RCC 7860 (cell line): ENCODE results near the gene FXYD7.
A peak's percentile ranks its signal among the peaks of the same experiment; 100 is the strongest.
"Not testable (repeated sequence)": the region's sequence is repeated elsewhere in the genome, so short reads cannot be mapped to it uniquely, and the experiment has no call there.

Experiments used
- DNase-seq: peaks from one replicate; pipeline ENCODE4 v3.0.0-alpha.2; 2015; ENCODE audit warnings: low spot score
- FAIRE-seq: peaks from 2 replicates; lab custom pipeline; 2012; peaks lifted over from hg19 to GRCh38; lab: Jason Lieb, UNC

The FXYD7 gene

DNA sequence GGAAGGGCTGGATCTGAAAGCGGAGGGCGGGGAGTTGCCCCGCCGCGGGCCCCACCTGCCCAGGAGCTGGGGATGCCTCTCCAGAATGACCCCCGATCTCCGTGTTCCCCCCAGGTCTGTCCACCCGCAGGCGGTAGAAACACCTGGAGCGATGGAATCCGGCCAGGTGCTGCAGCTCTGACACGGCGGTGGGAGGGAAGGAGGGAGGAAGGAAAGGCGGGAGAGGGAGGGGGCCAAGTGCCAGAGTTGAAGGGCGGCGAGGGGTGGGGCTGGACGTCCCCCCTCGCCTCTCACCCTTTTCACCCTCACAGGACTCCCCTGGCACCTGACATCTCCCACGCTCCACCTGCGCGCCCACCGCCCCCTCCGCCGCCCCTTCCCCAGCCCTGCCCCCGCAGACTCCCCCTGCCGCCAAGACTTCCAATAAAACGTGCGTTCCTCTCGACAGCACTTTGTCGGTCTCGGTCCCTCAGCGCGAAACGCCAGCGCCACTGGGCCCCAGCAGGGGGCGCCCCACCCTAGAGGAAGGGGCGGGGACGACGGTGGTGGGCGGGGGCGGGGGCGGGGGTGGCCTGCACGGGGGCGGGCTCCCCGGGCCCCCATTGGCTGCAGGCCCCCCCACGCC lies 337 bp upstream of the FXYD7 start:
- DNase-seq (no peak), FAIRE-seq (no peak)

- FAIRE-seq (no peak), DNase-seq (no peak)
Measured at GRCh38 chr19:35143818-35144217, 763 bp downstream of the FXYD7 start.

DNA sequence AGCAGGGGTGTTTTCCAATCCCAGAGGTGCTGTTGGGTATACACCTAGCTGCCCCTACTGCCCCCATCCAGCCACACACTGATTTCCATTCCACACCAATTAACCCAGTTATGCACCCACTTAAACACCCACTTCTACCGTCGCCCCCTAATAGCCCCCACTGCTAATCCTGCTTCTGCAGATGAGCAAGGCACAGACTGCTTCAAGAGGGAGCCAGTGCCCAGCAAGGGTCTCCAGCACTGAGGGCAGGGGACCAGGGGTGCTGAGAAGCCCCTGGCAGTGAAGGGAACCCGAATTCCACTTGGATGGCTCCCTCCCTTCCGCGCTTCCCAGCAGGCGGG lies 1.2 kb downstream of the FXYD7 start:
- no peak for DNase-seq
- FAIRE-seq: no peak

DNA sequence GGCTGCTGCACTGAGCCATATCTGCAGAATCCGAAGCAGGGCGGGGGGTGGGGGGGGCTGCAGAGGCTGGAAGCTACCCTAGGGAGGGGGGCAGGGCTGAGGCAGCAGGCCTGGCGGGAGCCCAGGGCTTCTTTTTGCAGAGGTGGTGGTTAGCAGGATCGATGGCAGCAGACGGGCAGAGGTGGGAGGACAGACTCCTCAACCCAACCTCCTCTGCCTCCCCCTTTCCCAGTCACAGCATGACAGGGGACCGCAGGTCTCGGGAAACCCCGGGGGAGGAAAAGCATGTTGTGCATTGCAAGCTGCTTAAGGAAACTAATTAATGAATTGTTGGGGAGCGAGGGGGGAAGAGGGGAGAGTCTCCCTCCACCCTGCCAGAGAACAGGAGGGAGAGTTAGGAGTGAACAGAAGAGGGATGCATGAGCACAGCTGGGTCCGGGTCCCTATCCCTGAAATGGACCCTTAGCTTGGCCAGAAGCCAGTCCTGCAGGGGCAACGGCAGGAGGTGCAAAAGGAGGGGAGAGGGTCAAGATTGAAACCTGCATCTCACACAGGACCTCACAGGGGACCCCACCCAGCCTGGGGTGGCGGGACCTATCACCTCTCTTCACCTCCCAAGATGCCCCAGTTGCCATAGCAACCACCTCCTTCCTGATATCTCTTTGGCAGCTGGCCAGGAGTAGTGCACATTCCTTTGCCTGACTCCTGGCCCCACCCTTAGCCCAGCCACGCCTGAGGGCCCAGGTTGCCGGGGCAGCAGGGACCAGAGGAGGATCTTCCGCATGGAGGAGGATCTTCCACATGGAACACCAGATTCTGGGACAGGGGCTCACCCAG lies 1.8 kb downstream of the FXYD7 start:
- DNase-seq (peak; percentile 71), FAIRE-seq (no peak)

DNA sequence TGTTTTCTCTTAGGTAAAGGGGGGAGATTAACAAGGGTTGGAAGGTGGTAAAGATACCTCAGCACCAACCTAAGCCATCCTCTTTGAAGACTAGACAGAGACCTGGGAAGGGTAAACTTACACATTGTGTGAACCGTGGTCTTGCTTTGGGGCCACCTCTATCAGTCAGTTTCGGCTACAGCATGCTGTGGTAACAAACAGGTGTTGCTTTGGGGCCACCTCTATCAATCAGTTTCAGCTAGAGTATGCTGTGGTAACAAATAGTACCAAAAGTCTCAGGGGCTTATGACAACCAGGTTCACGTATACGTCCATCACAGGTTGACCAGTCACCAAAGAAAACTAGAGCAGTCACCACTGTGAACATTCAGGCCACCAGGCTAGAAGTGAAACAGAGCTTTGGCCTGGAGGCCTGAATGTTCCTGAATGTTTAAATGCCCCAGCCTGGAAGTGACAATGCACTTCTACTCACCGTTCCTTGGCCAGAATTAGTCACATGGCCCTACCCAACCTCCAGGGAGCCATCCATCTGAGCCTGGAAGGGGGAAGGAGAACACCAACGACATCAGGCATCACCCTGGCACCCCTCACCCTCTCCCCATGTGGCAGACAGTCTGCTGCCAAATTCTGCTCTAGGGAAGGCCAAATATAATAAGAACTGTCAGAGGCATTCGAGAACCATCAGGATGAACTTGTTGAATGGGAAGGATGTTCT lies 3.8 kb downstream of the FXYD7 start:
- FAIRE-seq (no peak), DNase-seq (no peak)

GRCh38 chr19:35149463-35149862 lies 6.4 kb downstream of the FXYD7 start:
- DNase-seq (no peak), FAIRE-seq (no peak)

GRCh38 chr19:35150445-35150844 lies 7.4 kb downstream of the FXYD7 start:
- DNase-seq (no peak), FAIRE-seq (no peak)

DNA sequence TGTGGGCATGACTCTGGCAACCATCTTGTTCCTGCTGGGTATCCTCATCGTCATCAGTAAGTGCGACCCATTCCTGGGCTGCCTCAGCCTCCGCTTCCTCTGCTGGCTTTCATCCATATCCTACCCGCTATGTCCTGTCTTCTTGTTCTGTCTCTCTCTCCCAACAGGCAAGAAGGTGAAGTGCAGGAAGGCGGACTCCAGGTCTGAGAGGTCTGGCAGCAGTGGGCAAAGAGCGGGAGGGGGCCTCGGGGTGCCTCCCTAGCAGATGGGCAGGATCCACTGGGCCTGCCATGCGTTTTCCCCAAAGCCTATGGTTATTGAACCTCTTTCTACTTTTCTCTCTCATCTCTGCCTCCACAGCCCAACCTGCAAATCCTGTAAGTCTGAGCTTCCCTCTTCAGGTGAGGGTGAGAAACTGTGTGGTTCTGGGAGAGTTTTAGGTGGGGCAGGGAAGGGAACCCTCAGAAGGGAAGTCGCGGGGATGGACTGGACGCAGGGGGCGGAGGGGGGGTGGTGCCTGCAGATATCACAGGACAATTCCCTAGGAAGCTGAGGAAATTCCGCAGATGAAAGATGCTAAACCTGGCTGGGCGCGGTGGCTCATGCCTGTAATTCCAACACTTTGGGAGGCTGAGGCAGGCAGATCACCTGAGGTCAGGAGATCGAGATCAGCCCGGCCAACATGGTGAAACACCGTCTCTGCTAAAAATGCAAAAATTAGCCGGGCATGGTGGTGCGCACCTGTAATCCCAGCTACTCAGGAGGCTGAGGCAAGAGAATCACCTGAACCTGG lies 8.4 kb downstream of the FXYD7 start:
- DNase-seq (no peak), FAIRE-seq (no peak)

DNA sequence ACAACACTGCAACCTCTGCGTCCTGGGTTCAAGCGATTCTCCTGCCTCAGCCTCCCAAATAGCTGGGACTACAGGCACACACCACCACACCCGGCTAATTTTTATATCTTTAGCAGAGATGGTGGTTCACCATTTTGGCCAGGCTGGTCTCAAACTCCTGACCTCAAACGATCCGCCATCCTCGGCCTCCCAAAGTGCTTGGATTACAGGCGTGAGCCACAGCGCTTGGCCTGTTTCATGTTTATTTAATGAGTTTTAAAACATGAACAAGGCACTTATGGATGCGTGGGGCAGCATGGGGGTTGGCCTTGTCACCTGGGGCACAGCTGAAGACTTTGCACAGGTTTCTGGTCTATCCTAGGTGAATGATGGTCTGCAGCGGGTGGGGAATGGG lies 10.1 kb downstream of the FXYD7 start:
- not testable (repeated sequence) for FAIRE-seq, DNase-seq

- DNase-seq (no peak), FAIRE-seq (no peak)
Measured at GRCh38 chr19:35153701-35154524, 10.9 kb downstream of the FXYD7 start.

GRCh38 chr19:35154525-35155406 lies 11.7 kb downstream of the FXYD7 start, which contains the start of gene FXYD5:
Gene FXYD5 (plus strand): TSS chr19:35154735. CDS start chr19:35155551, 816 bp downstream.
- DNase-seq: peak; percentile 65
- FAIRE-seq: no peak

GRCh38 chr19:35155441-35155840 lies 12.4 kb downstream of the FXYD7 start:
- FAIRE-seq (no peak), DNase-seq (no peak)

GRCh38 chr19:35155981-35156672 lies 13.1 kb downstream of the FXYD7 start:
- FAIRE-seq (no peak), DNase-seq (no peak)

DNA sequence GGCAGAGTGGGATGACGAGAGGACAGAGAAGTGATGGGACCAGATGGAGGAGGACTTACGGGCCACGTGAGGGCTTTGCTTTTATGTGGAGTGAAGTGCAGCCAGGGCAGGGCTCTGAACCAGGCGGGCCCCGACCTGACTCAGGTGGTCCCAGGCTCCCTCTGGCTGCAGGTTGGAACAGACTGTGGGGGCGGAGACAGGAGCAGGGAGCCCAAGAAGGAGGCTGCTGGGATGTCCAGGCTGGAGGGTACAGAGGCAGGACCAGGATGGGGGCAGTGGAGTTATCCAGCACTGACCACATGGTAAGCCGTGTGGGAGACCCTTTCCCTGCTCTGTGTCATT lies 13.6 kb downstream of the FXYD7 start:
- no peak for FAIRE-seq
- DNase-seq: no peak

DNA sequence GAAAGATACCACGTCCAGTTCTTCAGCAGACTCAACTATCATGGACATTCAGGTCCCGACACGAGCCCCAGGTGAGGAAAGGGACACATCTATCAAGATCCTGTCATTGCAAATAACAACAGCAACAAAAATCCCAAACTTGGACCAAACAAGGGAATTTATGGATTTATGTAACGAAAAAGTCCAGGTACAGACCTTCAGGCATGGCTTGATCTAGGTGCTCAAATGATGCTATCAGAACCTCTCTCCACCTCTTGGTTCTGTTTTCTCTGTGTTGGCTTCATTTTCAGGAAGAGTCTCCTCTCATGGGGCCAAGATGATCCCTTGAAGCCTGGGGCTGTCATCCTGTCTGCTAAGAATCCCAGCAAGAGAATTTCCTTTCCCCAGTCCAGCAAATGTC lies 14.4 kb downstream of the FXYD7 start:
- FAIRE-seq: no peak

DNA sequence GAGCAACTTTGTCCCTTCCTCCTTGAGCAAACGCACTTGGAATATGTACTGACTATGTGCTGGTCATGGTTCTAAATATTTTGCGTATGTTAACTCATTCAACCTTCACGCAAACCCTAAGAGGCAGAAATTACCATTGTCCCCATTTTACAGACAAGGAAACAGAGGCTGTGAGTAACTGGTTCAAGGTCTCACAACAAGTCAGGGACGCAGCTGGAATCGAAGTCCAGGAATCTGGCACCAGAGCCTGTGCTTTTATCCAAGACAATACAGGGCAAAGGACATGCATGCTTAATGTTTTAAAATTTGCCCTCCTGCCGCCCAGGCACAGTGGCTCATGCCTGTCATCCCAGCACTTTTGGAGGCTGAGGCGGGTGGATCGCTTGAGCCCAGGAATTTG lies 16.6 kb downstream of the FXYD7 start:
- FAIRE-seq: no peak
- no peak for DNase-seq

More for the DNA sequence above, 14.4 kb downstream of the FXYD7 start:
- DNase-seq: no peak

DNA sequence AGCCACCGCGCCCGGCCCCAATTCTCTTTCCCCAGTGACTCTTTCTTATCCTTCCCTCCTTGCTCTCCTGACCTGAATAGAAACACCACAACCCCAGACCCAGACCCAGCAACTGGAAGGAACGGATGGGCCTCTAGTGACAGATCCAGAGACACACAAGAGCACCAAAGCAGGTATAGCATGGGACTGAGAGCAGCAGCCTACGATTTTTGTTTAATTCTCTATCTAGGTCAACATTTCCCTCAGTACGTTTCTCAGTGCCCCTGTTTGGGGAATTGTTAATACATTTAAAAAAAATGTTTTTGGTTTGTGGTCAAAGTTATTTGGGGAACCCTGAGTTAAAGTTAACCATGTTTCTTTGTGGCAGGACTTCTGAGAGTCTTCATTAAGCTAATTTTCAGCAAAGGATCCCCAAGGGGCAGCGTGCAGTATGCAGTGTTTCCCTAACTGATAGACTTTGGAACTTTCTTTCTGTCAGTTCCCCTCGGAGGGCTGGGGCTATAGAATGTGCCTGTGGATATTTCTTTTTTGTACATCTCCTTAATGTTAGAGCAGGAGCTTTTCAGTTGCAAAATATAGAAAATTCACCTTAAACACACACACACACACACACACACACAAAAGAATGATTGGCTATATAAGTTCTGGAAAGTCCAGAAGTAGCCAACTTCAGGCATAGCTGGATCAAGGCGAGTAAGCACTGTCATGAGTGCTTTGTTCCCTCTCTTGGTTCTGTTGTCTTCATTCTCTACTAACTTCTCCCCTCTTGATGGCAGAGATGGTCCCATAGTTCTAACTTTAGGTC lies 17.8 kb downstream of the FXYD7 start:
- FAIRE-seq (no peak), DNase-seq (no peak)

GRCh38 chr19:35161434-35161743 lies 18.3 kb downstream of the FXYD7 start:
- no peak for DNase-seq
- no peak for FAIRE-seq
